ENCODE results near the gene GZMM.

Gene GZMM

GRCh38 chr19:567296-567900 is 23.5 kb downstream of the GZMM start:
- DNase-seq, result no peak

- DNase-seq, result no peak
These were observed 26.4 kb downstream of the GZMM start for GRCh38 chr19:570251-570686.

- peak; percentile 57 for DNase-seq
These were observed 27.2 kb downstream of the GZMM start for GRCh38 chr19:570937-571565.

GRCh38 chr19:571566-571974 is 27.7 kb downstream of the GZMM start:
- DNase-seq, result no peak

- DNase-seq, result peak; percentile 89
These were observed 28.4 kb downstream of the GZMM start, which contains the start of gene BSG for GRCh38 chr19:572140-572742. BSG (plus strand) TSS chr19:572596; CDS start chr19:572635, 39 bp downstream.

- no peak for DNase-seq
These were observed 29.1 kb downstream of the GZMM start for GRCh38 chr19:572743-573518.

GRCh38 chr19:573519-573825 is 29.6 kb downstream of the GZMM start:
- no peak for DNase-seq

GRCh38 chr19:574658-575526 is 31.0 kb downstream of the GZMM start:
- DNase-seq, result no peak

GRCh38 chr19:575527-576506 is 32.0 kb downstream of the GZMM start:
- DNase-seq, result no peak

- no peak for DNase-seq
These were observed 33.0 kb downstream of the GZMM start for GRCh38 chr19:576768-577438.

- no peak for DNase-seq
These were observed 33.9 kb downstream of the GZMM start for GRCh38 chr19:577439-578392.

GRCh38 chr19:579111-579841 is 35.4 kb downstream of the GZMM start:
- no peak for DNase-seq

- no peak for DNase-seq
These were observed 35.9 kb downstream of the GZMM start for GRCh38 chr19:579842-580155.

- no peak for DNase-seq
These were observed 36.5 kb downstream of the GZMM start for GRCh38 chr19:580274-580835.

GRCh38 chr19:581399-582111 is 37.7 kb downstream of the GZMM start:
- no peak for DNase-seq

- DNase-seq, result no peak
These were observed 38.8 kb downstream of the GZMM start for GRCh38 chr19:582497-583197.

- DNase-seq, result no peak
These were observed 39.5 kb downstream of the GZMM start for GRCh38 chr19:583198-583967.

Data from SHP77 treated with DMSO at 0.1 percent for 48 hours (cell line).